GM19239 (cell line): ENCODE results near the gene RPS5.
"Not testable (repeated sequence)": the region's sequence is repeated elsewhere in the genome, so short reads cannot be mapped to it uniquely, and the experiment has no call there.

Source experiments
- DNase-seq: peaks from one replicate; pipeline ENCODE4 v3.0.0; 2011; ENCODE audit warnings: low spot score; ENCODE audit not compliant: insufficient read length
- FAIRE-seq: peaks from 2 replicates; lab custom pipeline; 2011; peaks lifted over from hg19 to GRCh38; lab: Jason Lieb, UNC

RPS5 gene

DNA sequence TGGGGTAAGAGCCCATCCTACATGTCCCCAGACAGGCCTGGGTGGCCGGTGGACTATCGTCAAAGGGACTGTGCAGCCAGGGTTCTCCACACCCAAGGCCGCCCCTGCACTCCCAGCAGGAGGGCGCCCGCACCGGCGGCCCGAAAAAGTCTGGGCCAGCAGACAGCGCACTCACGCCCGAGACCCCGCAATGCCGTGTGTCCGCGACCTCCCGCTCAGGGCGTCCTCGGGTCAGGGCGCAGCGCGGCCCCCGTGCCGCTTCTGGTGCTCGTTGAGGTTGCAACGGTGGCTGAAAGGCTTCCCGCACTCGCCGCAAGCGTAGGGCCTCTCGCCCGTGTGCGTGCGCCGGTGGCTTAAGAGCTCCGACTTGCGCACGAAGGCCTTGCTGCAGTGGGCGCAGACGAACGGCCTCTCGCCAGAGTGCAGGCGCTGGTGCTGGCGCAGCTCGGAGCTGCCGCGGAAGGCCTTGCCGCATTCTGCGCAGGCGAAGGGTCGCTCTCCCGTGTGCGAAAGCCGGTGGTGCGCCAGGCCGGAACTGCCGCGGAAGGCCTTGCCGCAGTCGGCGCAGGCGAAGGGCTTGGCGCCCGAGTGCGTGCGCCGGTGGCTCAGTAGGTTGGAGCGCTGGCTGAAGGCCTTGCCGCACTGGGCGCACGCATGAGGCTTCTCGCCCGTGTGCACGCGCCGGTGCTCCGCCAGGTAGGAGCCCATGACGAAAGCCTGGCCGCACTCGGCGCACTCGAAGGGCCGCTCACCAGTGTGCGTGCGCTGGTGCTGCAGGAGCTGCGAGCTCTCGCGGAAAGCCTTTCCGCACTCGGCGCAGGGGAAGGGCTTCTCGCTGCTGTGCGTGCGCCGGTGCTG is 30.9 kb upstream of the RPS5 start:
- FAIRE-seq (no peak), DNase-seq (no peak)

DNA sequence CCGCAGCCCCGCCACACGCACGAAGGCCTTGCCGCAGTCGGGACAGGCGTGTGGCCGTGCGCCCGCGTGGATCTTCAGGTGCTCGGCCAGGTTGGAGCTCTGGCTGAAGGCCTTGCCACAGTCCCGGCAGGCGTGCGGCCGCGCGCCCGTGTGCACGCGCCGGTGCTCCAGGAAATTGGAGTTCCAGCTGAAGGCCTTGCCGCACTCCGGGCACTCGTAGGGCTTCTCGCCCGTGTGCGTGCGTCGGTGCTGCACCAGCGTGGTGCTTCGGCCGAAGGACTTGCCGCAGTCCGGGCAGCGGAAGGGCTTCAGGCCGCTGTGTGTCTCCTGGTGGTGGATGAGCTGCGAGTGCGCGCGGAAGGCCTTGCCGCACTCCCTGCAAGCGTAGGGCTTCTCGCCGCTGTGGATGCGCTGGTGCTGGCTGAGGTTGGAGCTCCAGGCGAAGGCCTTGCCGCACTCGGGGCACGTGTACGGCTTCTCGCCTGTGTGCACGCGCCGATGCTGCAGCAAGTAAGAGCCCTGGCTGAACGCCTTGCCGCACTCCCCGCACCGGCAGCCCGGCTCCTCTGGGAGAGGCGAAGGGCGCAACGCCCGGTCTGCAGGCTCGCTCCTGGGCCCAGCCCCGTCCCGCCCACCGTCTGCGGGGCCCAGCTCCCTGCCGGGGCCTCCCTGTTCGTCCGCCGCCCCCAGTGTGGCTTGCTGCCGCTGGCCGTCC is 30.1 kb upstream of the RPS5 start:
- no peak for FAIRE-seq
- no peak for DNase-seq

DNA sequence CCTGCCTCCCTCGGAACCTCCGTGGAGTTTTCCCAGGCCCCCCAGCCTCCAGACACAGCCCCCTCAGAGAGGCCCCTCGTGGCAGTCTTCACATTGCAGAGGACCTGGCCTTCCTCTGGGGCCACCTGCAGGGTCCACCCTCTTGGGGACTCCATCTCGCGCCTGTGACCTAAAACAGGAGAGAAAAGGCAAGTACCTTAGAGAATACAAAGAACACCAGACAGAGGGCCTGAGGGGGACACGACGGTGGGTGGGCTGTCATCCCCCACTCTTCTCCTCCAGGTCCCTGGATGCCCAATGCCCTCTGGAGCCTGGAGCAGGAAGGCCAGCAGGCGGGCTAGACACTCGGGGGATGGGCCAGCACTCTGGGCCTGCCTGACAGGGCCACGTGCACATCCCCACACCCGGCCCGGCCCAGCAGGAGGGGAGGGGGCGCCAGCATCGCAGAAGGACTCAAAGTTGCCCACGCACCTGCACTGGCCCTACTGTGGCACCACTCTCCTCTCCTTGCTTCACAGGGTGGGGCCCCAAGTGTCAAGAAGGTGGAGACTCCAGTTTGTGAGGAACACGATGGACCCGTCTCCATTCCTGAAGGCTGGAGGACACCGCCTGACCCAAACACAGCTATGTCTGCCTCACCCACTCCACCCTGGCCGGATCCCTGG is 29.5 kb upstream of the RPS5 start:
- no peak for FAIRE-seq
- DNase-seq: no peak

DNA sequence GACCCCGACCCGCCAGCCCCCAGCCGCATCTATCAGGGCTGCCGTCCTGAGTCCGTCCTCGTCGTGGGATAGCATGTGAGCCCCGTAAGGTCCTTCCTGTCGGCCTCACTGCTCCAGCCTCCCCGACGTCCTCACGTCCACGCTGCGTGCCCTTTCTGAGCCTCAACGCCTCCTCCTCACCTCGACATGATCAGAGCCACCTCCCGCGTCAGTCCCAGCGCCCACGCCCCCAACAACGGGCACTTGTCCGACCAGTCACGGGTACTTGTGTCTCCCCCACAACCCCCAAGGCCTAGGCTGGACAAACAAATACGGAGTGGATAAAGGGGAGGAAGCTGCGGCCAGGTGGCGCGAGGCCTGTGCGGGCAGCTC is 25.2 kb upstream of the RPS5 start:
- peak; percentile 73 for DNase-seq
- no peak for FAIRE-seq

DNA sequence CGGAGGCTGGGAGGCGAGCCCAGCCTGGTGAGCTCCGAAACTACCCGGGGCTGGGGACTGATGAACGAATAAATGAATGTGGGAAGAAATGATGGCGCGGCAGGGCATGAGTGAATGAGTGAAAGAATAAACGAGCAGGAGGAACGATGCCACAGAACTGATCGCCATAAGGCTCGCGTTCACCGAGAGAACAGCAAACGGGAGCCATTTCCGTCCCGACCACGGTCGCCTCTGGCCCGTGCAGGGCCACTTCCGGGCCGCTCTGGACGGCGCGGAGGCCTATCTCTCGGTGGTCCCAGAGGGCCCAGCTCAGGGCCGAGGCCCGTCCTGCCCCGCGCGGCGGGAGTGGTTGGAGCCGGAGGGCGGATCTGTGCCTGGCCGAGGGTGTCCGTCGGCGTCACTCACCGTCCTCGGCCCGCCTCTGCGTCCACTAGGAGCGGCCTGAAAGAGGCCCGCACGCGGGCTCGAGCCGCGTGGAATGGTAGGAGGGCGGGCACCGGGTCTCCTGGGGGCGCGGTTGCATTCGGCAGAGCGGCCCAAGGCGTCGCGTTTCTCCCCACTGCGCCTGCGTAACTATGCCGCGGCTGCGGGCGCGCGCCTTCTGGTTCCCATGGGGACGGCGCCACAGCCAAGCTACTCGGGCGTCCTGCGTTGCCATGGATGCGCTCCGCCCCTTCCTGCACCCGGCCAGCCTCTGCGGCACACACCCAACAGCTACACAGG is 24.6 kb upstream of the RPS5 start, which contains the start of gene ZNF497:
TSS of gene ZNF497 (minus strand) at position 480 of the 723 bp plus-strand sequence. CDS start 5,116 bp downstream, outside the sequence.
- FAIRE-seq (peak; percentile 95), DNase-seq (peak; percentile 100)

DNA sequence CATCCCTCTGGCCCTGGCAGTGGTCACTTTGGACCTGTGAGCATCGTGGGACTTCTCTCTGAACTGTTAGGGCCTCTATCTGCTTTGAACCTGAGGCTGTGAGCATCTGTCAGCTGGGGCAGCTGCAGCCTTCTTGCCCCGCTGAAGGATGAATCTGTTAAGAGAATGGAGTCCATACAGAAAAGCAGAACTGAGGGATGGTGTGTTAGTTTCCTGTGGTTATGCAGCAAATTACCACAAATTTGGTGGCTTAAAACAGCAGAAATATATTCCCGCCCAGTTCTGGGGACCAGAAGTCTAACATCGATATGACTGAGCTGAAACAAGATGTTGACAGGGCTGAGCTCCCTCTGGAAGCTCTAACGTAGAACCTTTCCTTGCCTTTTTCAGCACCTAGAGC is 22.9 kb upstream of the RPS5 start:
- DNase-seq (no peak), FAIRE-seq (no peak)

DNA sequence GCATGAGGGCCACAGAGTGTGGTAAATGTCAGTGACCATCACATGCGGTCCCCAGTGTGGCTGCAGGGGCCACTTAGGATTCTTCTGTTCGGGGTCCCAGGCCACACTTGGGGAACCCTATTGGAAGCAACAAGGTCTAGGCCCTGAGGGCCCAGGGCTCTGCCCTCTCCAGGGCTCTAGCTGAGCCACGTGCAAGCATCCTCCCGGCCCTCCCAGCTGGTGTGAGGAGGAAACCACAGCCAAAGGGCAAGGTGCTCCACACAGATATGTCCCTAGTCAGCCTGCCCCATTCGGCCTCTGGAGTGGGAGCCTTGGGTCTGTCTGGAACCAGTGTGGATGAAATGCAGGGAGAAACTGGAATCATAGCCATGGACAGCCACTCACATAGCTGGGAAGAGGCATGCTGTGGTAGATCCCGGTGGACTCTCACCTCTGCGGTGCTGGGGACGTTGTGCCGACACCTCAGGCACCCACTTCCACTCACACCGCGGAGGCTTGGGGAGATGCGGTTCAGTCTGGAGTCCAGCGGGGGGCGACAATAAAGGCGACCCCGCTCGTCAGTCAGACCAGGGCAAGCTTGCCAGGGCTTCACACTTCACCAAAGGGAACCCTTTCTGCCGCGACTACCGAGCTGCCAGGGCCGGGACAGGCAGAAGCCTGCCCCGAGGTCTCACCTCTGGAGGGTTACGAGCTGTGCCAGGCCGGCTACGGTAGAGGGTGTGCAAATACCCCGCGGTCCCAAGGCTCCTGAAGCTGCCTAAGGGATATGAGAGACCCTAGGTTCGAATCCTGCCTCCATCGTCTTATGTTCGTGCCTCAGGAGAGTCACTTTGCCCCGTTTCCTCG is 20.3 kb upstream of the RPS5 start:
- FAIRE-seq: no peak
- DNase-seq: no peak

DNA sequence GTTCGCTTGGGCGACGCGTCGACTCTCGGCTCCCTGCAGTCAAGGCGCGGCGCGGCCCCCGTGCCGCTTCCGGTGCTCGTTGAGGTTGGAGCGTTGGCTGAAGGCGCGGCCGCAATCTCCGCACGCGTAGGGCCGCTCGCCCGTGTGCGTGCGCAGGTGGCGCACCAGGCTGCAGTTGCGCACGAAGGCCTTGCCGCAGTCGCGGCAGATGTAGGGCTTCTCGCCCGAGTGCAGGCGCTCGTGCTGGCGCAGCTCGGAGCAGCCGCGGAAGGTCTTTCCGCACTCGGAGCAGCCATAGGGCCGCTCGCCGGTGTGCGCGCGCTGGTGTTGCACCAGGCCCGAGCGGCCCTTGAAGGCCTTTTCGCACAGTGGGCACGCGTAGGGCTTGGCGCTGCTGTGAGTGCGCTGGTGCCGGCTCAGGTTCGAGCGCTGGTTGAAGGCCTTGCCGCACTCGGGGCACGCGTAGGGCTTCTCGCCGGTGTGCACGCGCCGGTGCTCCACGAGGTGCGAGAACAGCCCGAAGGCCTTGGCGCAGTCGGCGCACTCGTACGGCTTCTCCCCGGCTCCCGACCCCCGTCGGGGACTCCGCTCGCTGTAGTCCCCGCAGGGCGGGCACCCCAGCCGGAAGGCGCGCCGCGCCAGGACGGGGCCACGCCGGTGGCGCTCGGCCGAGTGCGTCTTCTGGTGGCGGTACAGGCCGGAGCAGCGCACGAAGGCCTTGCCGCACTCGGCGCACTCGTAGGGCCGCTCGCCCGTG is 19.2 kb upstream of the RPS5 start:
- DNase-seq (no peak), FAIRE-seq (no peak)

DNA sequence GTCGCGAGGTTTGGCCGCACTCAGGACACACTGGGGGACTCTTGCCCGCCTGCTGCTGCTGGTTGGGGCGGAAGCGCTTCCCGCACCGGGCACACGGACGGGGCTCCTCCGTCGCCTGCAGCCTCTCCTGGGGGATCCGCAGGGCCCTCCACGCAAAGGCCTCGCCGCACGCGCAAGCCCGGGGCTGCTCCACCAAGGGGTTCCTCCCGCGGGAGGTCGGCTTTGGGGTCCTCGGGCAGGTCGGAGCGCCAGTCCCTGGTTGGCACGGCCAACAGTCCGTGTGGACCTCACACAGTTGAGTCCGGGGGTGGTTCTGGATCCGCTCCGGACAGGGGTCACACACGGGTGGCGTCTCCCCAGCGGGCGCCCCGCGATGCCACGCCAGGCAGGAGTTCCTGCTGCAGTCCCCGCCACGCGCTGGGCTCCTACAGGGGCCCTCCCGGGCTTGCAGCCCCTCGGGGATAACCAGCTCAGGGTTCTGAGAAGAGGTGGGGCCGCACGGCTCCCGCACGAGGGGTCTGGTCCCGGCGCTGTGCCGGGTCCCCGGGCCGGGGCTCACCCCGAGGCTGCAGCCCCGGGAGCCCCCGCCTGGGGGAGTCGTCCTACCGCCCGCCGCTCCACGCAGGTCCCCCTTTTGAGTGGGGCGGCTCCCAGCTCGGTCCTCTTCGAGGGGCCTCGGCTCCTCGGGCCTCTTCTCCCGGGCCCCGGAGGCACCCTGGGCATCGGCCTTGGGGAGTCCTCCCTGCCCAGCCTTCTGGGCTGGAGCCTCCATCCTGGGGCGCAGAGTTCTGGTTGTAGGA is 18.3 kb upstream of the RPS5 start:
- no peak for FAIRE-seq

DNA sequence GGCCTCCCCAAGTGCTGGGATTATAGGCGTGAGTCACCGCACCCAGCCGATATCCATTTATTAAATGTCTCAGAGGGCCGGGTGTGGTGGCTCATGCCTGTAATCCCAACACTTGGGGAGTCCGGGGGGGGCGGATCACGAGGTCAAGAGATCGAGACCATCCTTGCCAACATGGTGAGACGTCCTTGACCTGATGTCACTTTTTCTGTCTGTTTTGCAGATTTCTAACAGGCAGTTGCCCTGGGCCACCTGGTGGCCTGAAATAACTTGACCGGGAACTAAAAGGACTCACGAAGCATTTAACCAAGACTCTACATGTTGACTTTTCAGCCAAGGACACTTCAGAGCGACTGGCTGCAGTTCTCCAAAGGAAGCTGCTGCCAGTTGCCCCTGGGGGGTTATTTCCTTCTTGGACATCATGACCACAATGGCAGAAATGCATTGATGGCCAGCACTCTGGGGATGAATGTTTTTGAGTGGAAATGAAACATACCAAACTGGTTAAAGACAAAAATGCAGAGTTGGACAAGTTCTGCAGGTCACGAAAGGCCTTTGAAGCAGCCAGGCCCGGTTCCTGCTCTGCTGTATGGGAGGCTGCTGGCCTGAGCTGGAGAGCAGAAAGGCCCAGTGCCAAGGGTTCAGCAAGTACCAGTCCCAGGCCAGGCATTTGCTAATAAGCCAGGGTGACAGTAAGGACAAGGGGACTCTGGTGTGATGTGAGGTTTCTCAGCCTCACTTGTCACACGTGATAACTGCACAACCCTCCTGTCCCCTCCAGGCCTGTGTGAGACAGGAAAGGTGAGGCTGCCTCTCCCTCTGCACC is 14.5 kb upstream of the RPS5 start:
- no peak for DNase-seq
- FAIRE-seq: no peak

More for the DNA sequence above, 18.3 kb upstream of the RPS5 start:
- no peak for DNase-seq

DNA sequence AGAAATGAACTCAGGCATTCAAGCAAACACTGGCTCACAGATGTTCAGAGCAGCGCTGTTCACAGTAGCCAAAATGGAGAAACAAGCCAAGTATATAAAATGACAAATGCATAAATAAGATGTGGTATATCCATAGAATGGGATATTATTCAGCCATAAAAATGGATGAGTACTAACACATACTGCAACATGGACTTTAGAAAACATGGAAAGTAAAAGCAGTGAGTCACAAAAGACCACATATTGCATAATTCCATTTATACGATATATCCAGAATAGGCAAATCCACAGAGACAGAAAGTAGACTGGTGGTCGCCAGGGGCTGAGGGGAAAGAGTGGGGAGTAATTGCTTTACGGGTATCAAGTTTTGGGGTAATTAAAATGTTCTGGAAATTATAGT is 12.9 kb upstream of the RPS5 start:
- DNase-seq: no peak
- FAIRE-seq: no peak

DNA sequence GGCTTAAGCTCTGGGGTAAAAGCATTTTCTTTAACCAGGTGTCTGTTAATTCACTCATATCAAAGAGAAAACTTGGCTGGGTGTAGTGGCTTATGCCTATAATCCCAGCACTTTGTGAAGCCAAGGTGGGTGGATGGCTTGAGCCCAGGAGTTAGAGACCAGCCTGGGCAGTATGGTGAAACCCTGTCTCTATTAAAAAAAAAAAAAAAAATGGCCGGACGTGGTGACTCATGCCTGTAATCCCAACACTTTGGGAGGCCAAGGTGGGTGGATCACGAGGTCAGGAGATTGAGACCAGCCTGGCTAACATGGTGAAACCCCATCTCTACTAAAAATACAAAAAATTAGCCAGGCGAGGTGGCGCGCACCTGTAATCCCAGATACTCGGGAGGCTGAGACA is 10.3 kb upstream of the RPS5 start:
- not testable (repeated sequence) for FAIRE-seq

DNA sequence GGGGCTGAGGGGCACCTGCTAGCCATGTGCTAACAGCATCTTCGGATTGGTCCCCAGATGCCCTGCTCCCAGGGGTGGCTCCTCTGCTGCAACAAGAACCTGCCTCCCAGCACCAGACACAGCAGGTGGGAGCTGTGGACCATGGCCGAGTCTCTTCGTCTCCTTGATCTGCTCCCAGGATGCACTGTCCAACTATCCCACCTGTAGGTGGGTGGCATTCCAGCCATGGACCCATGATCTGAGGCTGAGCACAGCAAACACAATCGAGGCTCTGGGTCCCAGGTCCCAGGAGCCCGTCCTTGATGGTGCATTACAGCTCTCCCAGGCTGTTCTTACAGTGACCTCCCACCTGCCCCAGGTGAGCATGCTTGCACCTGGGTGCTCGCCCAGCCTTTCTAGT is 7.8 kb upstream of the RPS5 start:
- DNase-seq: no peak
- no peak for FAIRE-seq

More for the DNA sequence above, 10.3 kb upstream of the RPS5 start:
- DNase-seq: not testable (repeated sequence)

DNA sequence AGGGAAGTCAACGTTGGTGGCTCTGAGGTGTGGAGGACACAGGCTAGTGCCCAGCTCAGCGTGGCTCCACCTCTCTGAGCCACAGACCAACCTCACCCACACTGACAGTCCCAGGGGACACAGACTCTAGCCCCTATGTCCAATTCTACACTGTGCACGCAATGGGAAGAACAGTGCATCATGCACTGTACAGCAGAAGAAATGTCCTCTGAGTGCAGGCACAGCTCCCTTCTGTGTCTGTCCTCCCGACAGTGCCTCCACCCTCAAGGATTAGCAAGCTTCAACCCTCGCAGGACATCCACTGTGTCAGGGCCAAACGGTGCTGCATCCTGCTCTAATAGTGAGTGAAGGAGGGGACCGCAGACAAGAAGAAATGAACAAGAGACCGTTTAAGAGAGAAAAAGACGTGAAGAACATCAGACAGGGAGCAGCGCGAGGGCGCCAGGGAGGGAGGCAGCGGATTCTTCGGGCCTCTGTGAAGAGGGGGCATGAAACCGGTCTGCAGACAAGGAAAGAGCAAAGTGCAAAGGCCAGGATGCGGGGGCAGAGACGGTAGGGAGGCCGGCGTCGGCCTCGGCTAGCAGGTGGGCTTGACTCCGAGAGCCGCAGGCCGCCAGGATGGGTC is 6.9 kb upstream of the RPS5 start:
- FAIRE-seq (peak; percentile 74), DNase-seq (no peak)

DNA sequence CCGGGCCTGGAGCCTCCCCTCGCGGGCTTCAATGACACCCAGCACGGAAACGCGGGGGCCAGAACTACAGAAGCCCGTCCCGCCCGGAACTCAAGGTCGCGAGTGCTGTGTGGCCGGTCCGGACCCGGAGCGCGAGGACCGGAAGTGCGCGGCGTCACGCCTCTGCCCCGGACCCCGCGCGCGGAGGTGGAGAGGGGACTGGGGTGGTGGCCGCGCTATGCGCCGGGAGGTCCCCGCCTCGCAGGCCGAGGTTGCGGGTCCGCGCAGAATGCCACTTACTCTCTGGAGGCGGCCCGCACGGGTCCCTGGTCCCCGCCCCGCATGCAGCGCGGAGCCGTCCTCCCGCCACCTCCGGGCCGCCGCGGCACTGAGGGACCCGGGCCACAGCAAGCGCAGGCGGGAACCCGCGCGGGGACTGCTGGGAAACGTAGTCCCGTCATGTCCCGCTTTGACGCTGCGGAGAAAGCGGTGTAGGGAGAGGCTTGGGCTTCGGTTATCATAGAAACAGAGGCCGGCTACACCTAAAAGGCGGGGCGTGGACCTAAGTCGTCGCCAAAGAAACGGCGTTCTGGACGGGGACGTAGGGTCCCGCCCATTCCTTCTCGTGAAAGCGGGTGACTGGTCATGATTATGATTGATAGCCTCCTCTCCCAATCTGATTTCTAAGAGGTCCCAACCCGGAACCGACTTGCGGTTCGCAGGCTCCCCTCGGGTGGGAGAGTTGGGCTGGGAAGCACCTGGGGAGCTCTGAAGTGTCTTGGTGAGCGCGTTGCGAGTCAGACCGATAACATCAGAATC is 6.2 kb upstream of the RPS5 start, which contains the start of gene ZNF837:
TSS of gene ZNF837 (minus strand) at position 369 of the 798 bp plus-strand sequence. CDS start 11,698 bp downstream, outside the sequence.
- peak; percentile 97 for FAIRE-seq
- peak; percentile 91 for DNase-seq
